Stimulated activated CD4-positive, alpha-beta T cell treated with anti-CD3 and anti-CD28 coated beads, TNF-alpha, amount 100 ng/mL, for 48 hours (primary cell): ENCODE measurements around the gene SLC22A31.
"Not testable (repeated sequence)": the region's sequence is repeated elsewhere in the genome, so short reads cannot be mapped to it uniquely, and the experiment has no call there.

Experiments used
- DNase-seq, 3 donors: peaks; one replicate each; pipeline ENCODE4 v3.0.0-alpha.2; 2020; ENCODE audit warnings: low read depth in 3 of 3

SLC22A31 gene

GRCh38 chr16:89200124-89200849 lies at the start of gene SLC22A31:
Gene SLC22A31 (minus strand): TSS chr16:89200537. CDS start chr16:89200501, 36 bp downstream.
- DNase-seq, result no peak

- DNase-seq, result no peak
These were observed 48.1 kb upstream of the SLC22A31 start for GRCh38 chr16:89248196-89248982.

GRCh38 chr16:89247734-89248075 lies 47.4 kb upstream of the SLC22A31 start:
- not testable (repeated sequence) for DNase-seq

- peak; percentile 90 to 98 (median 98) for DNase-seq
These were observed 46.8 kb upstream of the SLC22A31 start for GRCh38 chr16:89246903-89247733.

- no peak for DNase-seq
These were observed 46.1 kb upstream of the SLC22A31 start for GRCh38 chr16:89246383-89246902.

- DNase-seq, result no peak
These were observed 44.4 kb upstream of the SLC22A31 start for GRCh38 chr16:89244754-89245153.

GRCh38 chr16:89244264-89244663 lies 43.9 kb upstream of the SLC22A31 start:
- DNase-seq, result not testable (repeated sequence)

GRCh38 chr16:89243664-89244063 lies 43.3 kb upstream of the SLC22A31 start:
- DNase-seq, result no peak

- no peak for DNase-seq
These were observed 42.5 kb upstream of the SLC22A31 start for GRCh38 chr16:89242795-89243200.

- peak; percentile 35 to 64 (median 54) for DNase-seq
These were observed 41.1 kb upstream of the SLC22A31 start for GRCh38 chr16:89241187-89242007.

- DNase-seq, result no peak
These were observed 37.4 kb upstream of the SLC22A31 start for GRCh38 chr16:89237733-89238132.

GRCh38 chr16:89233678-89234490 lies 33.5 kb upstream of the SLC22A31 start:
- no peak for DNase-seq

GRCh38 chr16:89232107-89232506 lies 31.8 kb upstream of the SLC22A31 start:
- no peak for DNase-seq

- DNase-seq, result no peak
These were observed 29.9 kb upstream of the SLC22A31 start for GRCh38 chr16:89230255-89230654.

- no peak for DNase-seq
These were observed 24.3 kb upstream of the SLC22A31 start for GRCh38 chr16:89224665-89225064.

GRCh38 chr16:89222931-89223330 lies 22.6 kb upstream of the SLC22A31 start:
- no peak for DNase-seq

GRCh38 chr16:89221604-89222003 lies 21.3 kb upstream of the SLC22A31 start:
- DNase-seq, result no peak

GRCh38 chr16:89219365-89219764 lies 19.0 kb upstream of the SLC22A31 start:
- no peak for DNase-seq

GRCh38 chr16:89217388-89218191 lies 17.3 kb upstream of the SLC22A31 start, which contains the start of gene ZNF778:
Gene ZNF778 (plus strand): TSS chr16:89217703. CDS start chr16:89221128, 3,425 bp downstream.
- DNase-seq, result peak; percentile 58 to 72 (median 59)

- peak in 1 of 3 donors; percentile 20 for DNase-seq
These were observed 16.7 kb upstream of the SLC22A31 start for GRCh38 chr16:89217138-89217387.
